ENCODE measurements around the gene TP53INP2.

GRCh38 chr20:34701405-34702085 lies 2.6 kb upstream of the TP53INP2 start:
- TF ChIP-seq TAF1 (IDR thresholded peaks at IDR 0.05; ENCODE audit: borderline replicate concordance, low read depth, low read length) (no peak), REST (IDR thresholded peaks at IDR 0.05; ENCODE audit: low read depth, low read length) (no peak), MEF2A (IDR thresholded peaks at IDR 0.05; ENCODE audit: borderline replicate concordance, low read depth) (no peak), CHD2 (IDR thresholded peaks at IDR 0.05; ENCODE audit: low read length, partially characterized antibody) (no peak), SIN3A (IDR thresholded peaks at IDR 0.05; ENCODE audit: borderline replicate concordance, low read depth, low read length) (no peak), CTCF (IDR thresholded peaks at IDR 0.05) (no peak), MAX (IDR thresholded peaks at IDR 0.05; ENCODE audit: low read depth) (no peak), JUND (IDR thresholded peaks at IDR 0.05) (no peak), RFX5 (IDR thresholded peaks at IDR 0.05; ENCODE audit: low read length) (no peak), MXI1 (IDR thresholded peaks at IDR 0.05; ENCODE audit: low read depth, low read length) (no peak), NFIC (IDR thresholded peaks at IDR 0.05; ENCODE audit: borderline replicate concordance) (no peak)
